HepG2 (cell line): Measurements from ENCODE around the gene TMEM151A. TPM values are rescaled to one million over a fixed set of nuclear protein-coding genes. Genes with fewer than 3 reads are reported as not detected.

Source experiments
- ATAC-seq: fragments of 200-7000 bp; cut with Tn5 transposase; 3 replicates; pipeline ENCODE4 v1.9.1; 2020; ENCODE audit warnings: mild to moderate bottlenecking, moderate library complexity
- BruUV-seq: library from RNA; stranded (reverse); fragments of 400-500 nt; replicated peaks from 2 replicates; lab custom pipeline; 2021; lab: Mats Ljungman, UMichigan
- CTCF ChIA-PET: fragments of 300-600 bp; formaldehyde crosslinking; extraction: SDS; loops from one replicate; lab custom pipeline; 2021; ENCODE audit warnings: low total read pairs, inconsistent platforms, low intra/inter-chr PET ratio; lab: Yijun Ruan, JAX
- POLR2A ChIA-PET: fragments of 350-600 bp; sonication (Branson Sonifier 250); formaldehyde crosslinking; loops from one replicate; lab custom pipeline; 2020; ENCODE audit warnings: antibody characterized with exemption, inconsistent platforms; lab: Yijun Ruan, JAX
- DNase-seq: peaks from one replicate; pipeline ENCODE4 v3.0.0-alpha.2; 2015; ENCODE audit warnings: low spot score
- FAIRE-seq: peaks from 3 replicates; lab custom pipeline; 2011; peaks lifted over from hg19 to GRCh38; lab: Jason Lieb, UNC
- H2AFZ ChIP-seq: one replicate; pipeline ENCODE4 v1.6.1; 2011; ENCODE audit warnings: low read length, inconsistent platforms
- H3K27ac ChIP-seq: fragments of 300-600 bp; 3 replicates; pipeline ENCODE4 v1.8.0; 2011; ENCODE audit warnings: mixed run types, mild to moderate bottlenecking, mixed read lengths, low read length, inconsistent platforms; ENCODE audit not compliant: insufficient read depth; ENCODE audit errors: extremely low read length
- H3K27me3 ChIP-seq, 2 experiments: fragments of 200-600 bp in 1 of 2; 2 replicates in 1 of 2; 3 replicates in 1 of 2; pipeline versions ENCODE4 v1.6.0 to v1.8.0; 2011; ENCODE audit warnings: low read length in 2 of 2, mild to moderate bottlenecking in 2 of 2, moderate library complexity in 2 of 2, inconsistent platforms in 1 of 2; ENCODE audit not compliant: insufficient read depth in 2 of 2, control insufficient read depth in 1 of 2
- H3K36me3 ChIP-seq, 2 experiments: fragments of 200-600 bp in 1 of 2; replicated peaks in 1 of 2; 2 replicates in 1 of 2; 3 replicates in 1 of 2; pipeline versions ENCODE4 v1.5.1 to v1.8.0; 2011; ENCODE audit warnings: low read length in 2 of 2, inconsistent platforms in 1 of 2; ENCODE audit not compliant: insufficient read depth in 2 of 2, control insufficient read depth in 1 of 2
- H3K4me1 ChIP-seq: 2 replicates; pipeline ENCODE4 v1.5.1; 2012; ENCODE audit warnings: low read length, inconsistent platforms; ENCODE audit not compliant: insufficient read depth
- H3K4me2 ChIP-seq: 2 replicates; pipeline ENCODE4 v1.6.0; 2011; ENCODE audit warnings: low read depth, low read length, inconsistent platforms
- H3K4me3 ChIP-seq, 3 experiments: fragments of 200-600 bp in 1 of 3; sonication (generic), shearing (Covaris generic) in 1 of 3; replicated peaks in 1 of 3; 2 replicates each; pipeline ENCODE4 v1.5.1; 2011 to 2016; ENCODE audit warnings: low read length in 3 of 3, inconsistent platforms in 2 of 3, low read depth in 2 of 3, mild to moderate bottlenecking in 2 of 3, control low read depth in 1 of 3, mixed read lengths in 1 of 3; ENCODE audit not compliant: insufficient read depth in 1 of 3
- H3K79me2 ChIP-seq: one replicate; pipeline ENCODE4 v1.6.1; 2011; ENCODE audit warnings: low read length, inconsistent platforms; ENCODE audit not compliant: insufficient read depth
- H3K9ac ChIP-seq: 2 replicates; pipeline ENCODE4 v1.6.0; 2011; ENCODE audit warnings: mild to moderate bottlenecking, low read depth, low read length, inconsistent platforms; ENCODE audit not compliant: insufficient read depth
- H3K9me3 ChIP-seq: 2 replicates; pipeline ENCODE4 v1.5.1; 2012; ENCODE audit warnings: mild to moderate bottlenecking, low read length
- H4K20me1 ChIP-seq: 2 replicates; pipeline ENCODE4 v1.6.0; 2011; ENCODE audit warnings: inconsistent platforms, mild to moderate bottlenecking, low read length, moderate library complexity; ENCODE audit not compliant: insufficient read depth
- GATA4 ChIP-seq: sonication (generic); IDR thresholded peaks from 2 replicates; pipeline ENCODE4 v1.6.1; 2016; ENCODE audit warnings: antibody characterized with exemption, low read depth, borderline replicate concordance
- MXD1 ChIP-seq: sonication (generic); formaldehyde crosslinking; IDR thresholded peaks from 2 replicates; pipeline ENCODE4 v1.4.0; 2020; ENCODE audit warnings: mild to moderate bottlenecking, missing genetic modification reagents
- NFIC ChIP-seq: IDR thresholded peaks from 2 replicates; pipeline ENCODE4 v1.6.1; 2012; ENCODE audit warnings: mild to moderate bottlenecking, low read length, inconsistent platforms
- RFX3 ChIP-seq: IDR thresholded peaks from 2 replicates; pipeline ENCODE4 v1.6.1; 2016; ENCODE audit warnings: missing biosample characterization, missing genetic modification reagents
- SIN3A ChIP-seq: IDR thresholded peaks from 2 replicates; pipeline ENCODE4 v1.6.1; 2011; ENCODE audit warnings: low read depth, mild to moderate bottlenecking, control low read depth, low read length, borderline replicate concordance
- STAT5B ChIP-seq: sonication (generic); formaldehyde crosslinking; IDR thresholded peaks from 2 replicates; pipeline ENCODE4 v1.4.0; 2020; ENCODE audit warnings: missing genetic modification reagents
- TCF12 ChIP-seq, 2 experiments: fragments of 450-650 bp in 1 of 2; sonication (generic) in 1 of 2; formaldehyde crosslinking in 1 of 2; IDR thresholded peaks; 2 replicates each; pipeline versions ENCODE4 v1.6.1 to v1.8.0; 2017 to 2022; ENCODE audit warnings: antibody characterized with exemption in 1 of 2, mild to moderate bottlenecking in 1 of 2, missing genetic modification reagents in 1 of 2, moderate library complexity in 1 of 2
- YY1 ChIP-seq: IDR thresholded peaks from 2 replicates; pipeline ENCODE4 v1.6.1; 2011; ENCODE audit warnings: low read length, low read depth, moderate library complexity, mild to moderate bottlenecking; ENCODE audit not compliant: insufficient read depth, insufficient replicate concordance
- ZFP1 ChIP-seq: IDR thresholded peaks from 2 replicates; pipeline ENCODE4 v1.6.1; 2016
- ZMAT5 ChIP-seq: sonication (generic); formaldehyde crosslinking; IDR thresholded peaks from 2 replicates; pipeline ENCODE4 v1.5.0; 2020; ENCODE audit warnings: mild to moderate bottlenecking, low read depth, missing genetic modification reagents, borderline replicate concordance
- ZMYM3 ChIP-seq: sonication (generic); formaldehyde crosslinking; IDR thresholded peaks from 2 replicates; pipeline ENCODE4 v1.5.1; 2020; ENCODE audit warnings: mild to moderate bottlenecking, missing genetic modification reagents
- ZNF407 ChIP-seq: sonication (generic); formaldehyde crosslinking; IDR thresholded peaks from one replicate; pipeline ENCODE4 v1.5.1; 2020; ENCODE audit warnings: mild to moderate bottlenecking, missing genetic modification reagents; ENCODE audit errors: not compliant biosample characterization
- ZNF549 ChIP-seq: sonication (generic); formaldehyde crosslinking; IDR thresholded peaks from 2 replicates; pipeline ENCODE4 v1.5.0; 2020; ENCODE audit warnings: missing genetic modification reagents
- ZNF563 ChIP-seq: sonication (generic); formaldehyde crosslinking; IDR thresholded peaks from 2 replicates; pipeline ENCODE4 v1.8.0; 2022; ENCODE audit warnings: mild to moderate bottlenecking, moderate library complexity, missing genetic modification reagents
- ZNF883 ChIP-seq: sonication (generic); formaldehyde crosslinking; IDR thresholded peaks from 2 replicates; pipeline ENCODE4 v1.5.1; 2020; ENCODE audit warnings: mild to moderate bottlenecking, missing genetic modification reagents; ENCODE audit errors: not compliant biosample characterization
- WGBS: methylation state at CpG from one replicate; pipeline ENCODE4 v1.1.6; 2017; ENCODE audit warnings: low lambda C conversion rate; 5-methylcytosine and 5-hydroxymethylcytosine counted together
- in situ Hi-C: cut with HindIII; loops from 2 replicates; pipeline ENCODE4 v1.10.0; 2017; ENCODE audit warnings: low pct_unique_long_range_greater_than_20kb; ENCODE audit not compliant: extremely low pct_ligation_motif_present
- intact Hi-C: fragments of 100-400 bp; cut with micrococcal nuclease; formaldehyde crosslinking; loops from one replicate; pipeline ENCODE4 v1.10.0; 2022; ENCODE audit not compliant: unreplicated experiment
- polyA plus RNA-seq, 8 experiments: library from polyadenylated mRNA; depleted of rRNA in 3 of 8; stranded (reverse) in 7 of 8; unstranded in 1 of 8; fragments of >200 nt; fragmentation: Illumina TruSeq in 4 of 8; extraction: Trizol in 4 of 8; gene quantifications; 2 replicates each; pipeline versions ENCODE4 v1.2.1 to v1.2.3, GENCODE V29; 2011 to 2016; ENCODE audit warnings: low read depth in 4 of 8, missing spikeins in 1 of 8, mixed read lengths in 1 of 8; ENCODE audit not compliant: insufficient read depth in 1 of 8
- total RNA-seq, 5 experiments: library from RNA; depleted of rRNA; stranded (reverse); fragments of >200 nt; fragmentation: Illumina TruSeq; extraction: Trizol; gene quantifications; 2 replicates each; pipeline ENCODE4 v1.2.3, GENCODE V29; 2016; ENCODE audit warnings: low read depth in 1 of 5

Gene TMEM151A
- total and polyA plus RNA-seq, 2 of the 13 experiments (the other 11 are each of a cell fraction or from before 2014, with no cell fraction given), result 0.18 to 0.33 TPM

- no TSS peak for BruUV-seq
- POLR2A ChIA-PET, result interaction anchor here (1.1 to 3.6 kb wide), 3 partner anchors 10 to 25 kb away, joined by 5 to 59 read pairs (median 5); partner anchors contain the start of gene B4GAT1
- Histone ChIP-seq H3K9ac (no peak overlapping the region), H4K20me1 (no peaks in the 10 kb centered on the region), H2AFZ (no peak overlapping the region), H3K36me3 (peaks cover 19 to 29% of the 10 kb centered on the region in 2 experiments; a peak in 4 of 5 replicates), H3K9me3 (no peaks in the 10 kb centered on the region), H3K27me3 (no peaks in the 10 kb centered on the region), H3K27ac (peak overlapping the region; percentile 63), H3K4me2 (no peak overlapping the region), H3K4me1 (peaks cover 19% of the 10 kb centered on the region), H3K4me3 (no peak overlapping the region), H3K79me2 (no peaks in the 10 kb centered on the region)
- 90% methylated on average over 3 of the region's 18 CpGs for WGBS
- CTCF ChIA-PET, result interaction anchor here (0.8 to 2.1 kb wide), 3 partner anchors 9 to 115 kb away, joined by 3 to 32 read pairs (median 5); no protein-coding TSS in a partner anchor
- intact Hi-C loops, result no loop called here
- FAIRE-seq (no peak), DNase-seq (no peak), ATAC-seq (no peak)
- in situ Hi-C loops, result no loop called here
- TF ChIP-seq TCF12 (IDR thresholded peaks at IDR 0.05) (no peak), TCF12 (CRISPR knock-in tag; IDR thresholded peaks at IDR 0.05) (no peak), STAT5B (no peak), SIN3A (no peak), ZNF883 (CRISPR knock-in tag) (no peak), YY1 (no peak), ZMYM3 (CRISPR knock-in tag) (no peak), RFX3 (CRISPR knock-in tag) (no peak), GATA4 (no peak), ZNF549 (no peak), NFIC (no peak), ZNF407 (CRISPR knock-in tag) (no peak), ZFP1 (CRISPR knock-in tag) (no peak), MXD1 (CRISPR knock-in tag) (no peak), ZNF563 (CRISPR knock-in tag) (no peak), ZMAT5 (CRISPR knock-in tag) (no peak)
These were observed 45.6 kb downstream of the TMEM151A start for GRCh38 chr11:66337103-66337899.
